Mammary epithelial cell (primary cell): ENCODE measurements around the gene POC1A.

ENCODE experiments used
- CTCF ChIP-seq, 2 donors: IDR thresholded peaks in 1 of 2; conservative IDR thresholded peaks in 1 of 2; 2 replicates each; pipeline ENCODE4 v1.5.1; 2011 to 2012; ENCODE audit warnings: inconsistent platforms in 2 of 2, low read length in 2 of 2, mild to moderate bottlenecking in 2 of 2, control low read depth in 1 of 2, low read depth in 1 of 2; ENCODE audit not compliant: insufficient read depth in 1 of 2; ENCODE audit errors: extremely low read depth in 1 of 2
- EZH2 ChIP-seq: IDR thresholded peaks from 2 replicates; pipeline ENCODE4 v1.6.1; 2012; ENCODE audit warnings: low read length, inconsistent platforms, borderline replicate concordance

GRCh38 chr3:52143156-52143555, 11.1 kb downstream of the POC1A start:
- TF ChIP-seq CTCF (conservative IDR thresholded peaks at IDR 0.05 in 1 of 2, IDR thresholded peaks at IDR 0.05 in 1 of 2; ENCODE audit: extremely low read depth in 1 of 2, insufficient read depth in 1 of 2, low read depth in 1 of 2, low read length in 2 of 2) (no peak), EZH2 (no peak)
